SH-SY5Y (cell line): ENCODE results near the gene SETBP1.

ENCODE experiments used
- GATA2 ChIP-seq: IDR thresholded peaks from 2 replicates; pipeline ENCODE4 v1.6.1; 2011; ENCODE audit warnings: mild to moderate bottlenecking, low read depth, low read length
- GATA3 ChIP-seq: IDR thresholded peaks from 2 replicates; pipeline ENCODE4 v1.6.1; 2011; ENCODE audit warnings: low read depth, mild to moderate bottlenecking, low read length, moderate library complexity

GRCh38 chr18:44765456-44765855 lies 84.8 kb downstream of the SETBP1 start:
- TF ChIP-seq GATA2 (no peak), GATA3 (no peak)
